GM19438 (cell line): ENCODE results near the gene KDM8.

ENCODE experiments used
- ATAC-seq: cut with Tn5 transposase; IDR thresholded peaks from one replicate; pipeline ENCODE4 v1.9.1; 2021; ENCODE audit warnings: low read depth; ENCODE audit not compliant: unreplicated experiment

KDM8 gene

DNA sequence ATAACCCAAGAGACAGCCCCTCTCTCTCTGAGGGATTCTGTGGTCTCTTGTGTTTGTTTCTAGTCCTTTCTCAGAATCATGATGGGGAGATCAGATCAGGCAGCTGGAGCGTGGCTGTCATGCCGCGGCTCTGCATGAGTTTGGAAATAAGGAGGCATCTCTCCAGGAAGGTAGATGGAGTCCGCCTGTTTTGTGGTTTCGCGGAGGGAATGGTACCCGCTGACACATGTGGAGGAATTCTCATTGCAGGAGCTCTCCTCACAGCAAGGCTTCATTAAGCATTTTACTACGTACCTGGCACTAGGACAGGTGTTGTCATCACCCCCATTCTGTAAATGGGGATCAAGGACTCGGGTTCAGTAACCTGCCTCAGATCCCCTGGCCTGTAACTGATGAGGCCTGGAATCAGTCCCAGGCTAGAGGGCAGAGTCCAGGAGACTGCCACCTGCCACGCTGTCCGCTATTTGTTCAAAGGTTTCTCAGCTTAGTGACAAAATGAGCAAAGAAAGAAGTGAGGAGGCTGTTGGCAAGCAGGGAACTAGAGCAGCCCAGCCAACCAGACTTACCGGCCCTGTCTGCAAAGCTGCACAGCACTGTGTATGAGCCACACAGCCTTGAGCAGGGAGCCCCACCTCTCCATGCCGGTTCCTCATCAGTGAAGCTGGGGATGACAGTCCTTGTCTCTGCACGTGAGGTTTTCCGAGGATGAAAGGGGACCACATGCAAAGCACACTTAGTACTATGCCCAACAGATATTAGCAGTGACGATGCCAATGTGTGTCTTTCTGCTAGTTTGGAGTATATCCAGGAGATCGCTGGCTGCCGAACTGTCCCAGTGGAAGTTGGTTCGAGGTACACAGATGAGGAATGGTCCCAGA lies 11.0 kb downstream of the KDM8 start:
- no peak for ATAC-seq

- no peak for ATAC-seq
Measured at GRCh38 chr16:27215660-27216059, 12.3 kb downstream of the KDM8 start.

DNA sequence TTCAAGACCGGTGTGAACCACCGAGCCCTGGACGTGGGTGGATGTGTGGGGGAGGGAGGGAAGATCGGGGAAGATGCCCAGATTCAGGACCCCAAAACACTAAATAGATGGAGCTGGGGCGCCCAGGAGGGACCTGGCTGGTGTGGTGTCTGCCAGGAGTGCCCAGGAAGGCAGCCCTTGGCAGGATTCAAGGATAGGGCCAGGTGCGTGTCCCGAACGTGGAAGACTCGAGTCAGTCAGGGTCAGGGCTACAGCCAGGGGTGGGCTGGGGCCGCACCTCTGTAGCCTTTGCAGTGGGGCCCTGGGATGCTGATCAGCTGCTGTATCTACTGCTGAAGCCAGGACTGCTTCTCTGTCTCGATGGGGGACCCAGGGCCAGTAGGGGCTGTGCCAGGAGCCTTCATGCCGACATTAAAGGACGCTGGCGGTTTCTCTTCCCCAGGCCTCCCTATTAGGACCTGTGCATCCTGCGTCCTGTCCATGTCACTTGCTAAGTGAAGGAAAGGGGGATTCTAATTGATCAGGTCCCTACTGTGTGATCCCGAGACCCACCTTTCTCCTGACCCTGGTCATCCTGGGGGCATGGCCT lies 13.1 kb downstream of the KDM8 start:
- ATAC-seq: no peak

GRCh38 chr16:27217256-27217655 lies 13.9 kb downstream of the KDM8 start:
- no peak for ATAC-seq

GRCh38 chr16:27218756-27219155 lies 15.4 kb downstream of the KDM8 start:
- no peak for ATAC-seq

- ATAC-seq: no peak
Measured at GRCh38 chr16:27219161-27219560, 15.8 kb downstream of the KDM8 start.

- no peak for ATAC-seq
Measured at GRCh38 chr16:27220120-27220519, 16.8 kb downstream of the KDM8 start.

- no peak for ATAC-seq
Measured at GRCh38 chr16:27220527-27220926, 17.2 kb downstream of the KDM8 start.

DNA sequence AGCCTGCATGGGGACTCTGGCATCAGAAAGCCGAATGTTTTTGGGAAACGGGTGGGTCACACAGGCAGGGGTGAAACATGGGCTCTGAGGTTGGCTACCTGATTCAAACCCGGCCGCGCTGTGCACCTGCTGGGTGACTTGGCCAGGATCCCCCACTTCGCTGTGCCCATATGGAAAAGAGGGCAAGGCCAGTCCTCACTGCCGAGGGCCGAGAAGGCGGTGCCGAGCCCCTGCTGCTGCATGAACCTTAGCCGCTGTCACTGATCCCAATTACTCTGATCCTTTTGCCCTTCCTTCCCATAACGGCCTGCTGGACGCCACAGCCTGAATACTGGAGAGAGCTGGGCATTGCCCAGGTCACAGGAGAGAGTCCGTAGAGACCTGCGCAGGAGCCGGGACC lies 17.7 kb downstream of the KDM8 start:
- no peak for ATAC-seq

- ATAC-seq: no peak
Measured at GRCh38 chr16:27221576-27222248, 18.4 kb downstream of the KDM8 start.

DNA sequence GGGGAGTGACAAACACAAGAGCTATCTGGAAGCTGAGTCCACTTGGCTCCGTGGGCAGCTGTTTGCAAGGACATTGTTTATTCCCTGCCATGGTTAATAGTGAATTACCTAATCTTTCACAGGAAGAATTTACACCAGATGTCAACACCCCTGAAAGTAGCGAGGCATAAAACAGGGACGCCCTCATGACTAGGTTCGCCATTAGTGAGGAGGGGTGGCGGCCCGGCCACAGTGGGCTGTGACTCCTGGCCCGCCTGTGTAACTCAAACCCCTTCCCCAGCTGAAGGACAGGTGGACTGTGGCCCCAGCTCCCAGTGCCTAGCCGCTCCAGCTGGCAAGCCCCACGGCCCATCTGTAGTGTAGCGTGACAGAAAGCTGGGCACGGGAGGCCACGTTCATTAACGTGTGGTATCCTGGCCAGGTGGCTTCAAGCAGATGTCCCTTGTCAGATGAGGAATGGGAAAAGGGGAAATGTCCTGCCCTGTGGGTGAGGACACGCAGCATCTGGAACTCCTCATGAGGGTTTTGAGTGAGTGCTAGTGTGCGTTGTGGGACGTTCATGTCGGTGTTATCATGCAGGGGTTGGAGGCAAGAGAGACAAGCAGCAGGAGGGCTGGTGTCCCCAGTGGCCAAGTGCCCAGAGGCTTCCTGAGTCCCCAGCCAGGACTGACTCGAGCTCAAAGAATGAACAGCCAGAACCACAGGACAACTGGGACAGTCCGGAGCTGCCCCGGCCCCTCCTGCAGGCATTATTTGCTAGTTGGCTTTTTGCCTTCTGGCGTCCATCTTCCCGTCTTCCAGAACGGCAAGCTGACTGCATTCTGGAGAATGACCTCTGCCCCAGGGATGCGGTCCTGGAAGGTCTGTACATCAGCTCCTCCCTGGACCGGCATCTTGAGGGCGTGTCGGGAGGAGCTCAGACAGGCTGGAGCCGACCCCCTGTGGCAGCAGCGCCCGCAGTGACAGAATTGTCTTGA lies 19.2 kb downstream of the KDM8 start:
- ATAC-seq: no peak

- ATAC-seq: no peak
Measured at GRCh38 chr16:27223226-27223610, 19.9 kb downstream of the KDM8 start.

- ATAC-seq: no peak
Measured at GRCh38 chr16:27223701-27224100, 20.4 kb downstream of the KDM8 start.

DNA sequence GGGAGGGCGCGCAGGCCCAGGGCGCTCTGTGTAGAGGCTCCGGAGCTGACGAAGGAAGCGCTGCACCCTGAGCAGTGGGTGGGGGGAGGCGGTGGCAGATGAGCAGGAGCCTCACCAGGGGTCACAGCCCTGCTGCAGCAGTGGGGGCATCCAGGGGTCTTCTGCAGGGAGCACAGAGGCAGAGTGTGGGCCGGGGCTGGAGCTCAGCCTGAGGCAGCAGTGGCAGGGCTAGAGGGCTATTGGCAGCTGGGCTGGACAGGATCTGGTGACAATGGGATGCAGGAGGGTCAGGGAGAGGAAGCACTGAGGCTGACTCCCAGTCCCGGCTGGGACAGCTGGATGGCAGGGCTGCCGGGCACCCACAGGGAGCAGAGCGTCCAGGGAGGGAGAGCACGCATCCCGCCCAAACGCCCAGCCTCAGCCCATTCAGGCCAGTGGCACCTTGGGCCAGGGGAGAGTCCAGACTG lies 21.0 kb downstream of the KDM8 start:
- ATAC-seq: no peak

- ATAC-seq: no peak
Measured at GRCh38 chr16:27224741-27225300, 21.5 kb downstream of the KDM8 start.

- no peak for ATAC-seq
Measured at GRCh38 chr16:27225536-27226360, 22.4 kb downstream of the KDM8 start.

DNA sequence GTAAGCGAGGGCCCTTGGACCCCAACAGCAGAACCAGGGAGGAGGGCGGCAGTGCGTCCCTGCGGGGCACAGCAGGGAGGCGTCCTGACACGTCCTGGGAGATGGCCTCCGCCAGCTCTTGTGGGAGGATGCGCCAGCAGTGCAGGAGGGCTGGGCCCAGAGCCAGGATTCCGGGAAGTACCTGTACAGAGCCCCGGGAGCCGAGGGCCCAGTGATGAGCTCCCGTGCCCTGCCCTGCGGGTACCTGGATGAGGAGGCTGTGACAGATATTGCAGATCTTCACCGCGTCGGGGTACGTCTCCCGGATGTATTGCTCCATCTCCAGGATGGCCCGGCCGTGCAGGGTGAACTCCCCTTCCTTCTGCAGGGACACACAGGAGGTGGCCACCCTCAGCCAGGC lies 23.1 kb downstream of the KDM8 start:
- ATAC-seq: no peak

DNA sequence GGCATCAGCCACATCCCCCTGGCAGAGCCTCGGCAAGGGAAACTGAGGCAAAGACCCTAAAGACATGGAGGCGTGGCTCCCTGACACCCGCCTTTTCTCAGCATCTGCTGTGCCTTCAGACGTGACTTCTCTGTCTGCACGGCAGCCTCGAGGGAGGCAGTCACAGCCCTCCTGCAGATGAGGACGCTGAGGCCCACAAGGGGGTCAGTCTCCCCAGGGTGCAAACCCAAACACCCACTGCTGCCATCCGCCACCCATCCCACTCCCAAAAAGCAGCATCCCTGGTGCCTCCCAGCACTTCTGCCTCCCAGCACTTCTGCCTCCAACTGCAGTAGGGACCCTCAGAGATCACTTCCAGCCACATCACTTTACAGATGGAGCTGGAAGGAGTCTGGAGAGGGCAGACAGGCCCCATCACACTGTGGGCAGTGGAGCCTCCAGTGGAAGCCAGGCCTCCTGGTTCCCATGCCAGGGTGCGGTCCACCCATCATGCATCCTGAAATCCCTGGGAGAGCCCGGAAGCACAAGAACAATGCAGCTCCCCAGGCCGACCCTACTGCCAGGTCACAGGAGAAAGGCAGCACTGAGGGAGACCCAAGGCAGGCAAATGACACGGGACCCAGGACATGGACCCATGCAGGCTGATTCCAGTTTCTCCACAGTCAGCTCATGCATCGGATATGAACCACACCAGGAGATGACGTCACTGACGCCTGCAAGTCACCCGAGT lies 23.8 kb downstream of the KDM8 start:
- ATAC-seq: no peak

DNA sequence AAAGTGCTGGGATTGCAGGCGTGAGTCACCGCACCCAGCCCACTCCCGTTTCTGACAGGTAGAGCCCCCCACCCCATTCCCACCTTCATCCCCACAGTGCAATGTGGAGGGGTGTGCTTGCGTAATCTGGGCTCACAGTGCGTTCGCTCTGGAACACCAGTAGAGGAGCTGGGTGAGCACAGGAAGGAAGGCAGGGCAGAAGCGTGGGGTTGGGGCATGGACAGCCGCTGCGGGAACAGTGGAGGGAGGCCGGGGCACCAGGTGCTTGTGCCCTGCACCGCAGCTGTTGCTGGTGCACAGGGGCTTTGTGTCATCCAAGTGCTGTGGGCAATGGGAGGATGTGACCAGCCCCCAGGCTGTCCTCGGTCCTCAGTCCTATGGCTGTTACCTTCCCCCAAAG lies 24.7 kb downstream of the KDM8 start:
- ATAC-seq: no peak
